H1 (cell line): ENCODE data around the gene USP13. TPM values are rescaled to one million over a fixed set of nuclear protein-coding genes. Genes with fewer than 3 reads are reported as not detected.

Source experiments
- CTCF ChIA-PET: fragments of 300-600 bp; sonication (Branson Sonifier 250); formaldehyde crosslinking; loops from one replicate; lab custom pipeline; 2021; ENCODE audit not compliant: partially characterized antibody; lab: Charles Lee
- POLR2A ChIA-PET: fragments of 300-600 bp; sonication (Branson Sonifier 250); formaldehyde crosslinking; loops from one replicate; lab custom pipeline; 2021; ENCODE audit warnings: inconsistent platforms; ENCODE audit not compliant: partially characterized antibody; lab: Charles Lee
- DNase-seq, 2 experiments: peaks; one replicate each; pipeline versions ENCODE4 v3.0.0 to v3.0.0-alpha.2; 2010 to 2022; ENCODE audit warnings: low spot score in 2 of 2, low read depth in 1 of 2, mixed read lengths in 1 of 2
- FAIRE-seq: peaks from 2 replicates; lab custom pipeline; 2011; peaks lifted over from hg19 to GRCh38; lab: Jason Lieb, UNC
- H2AFZ ChIP-seq: 2 replicates; pipeline ENCODE4 v1.8.1; 2012; ENCODE audit warnings: low read length, inconsistent platforms
- H2AK5ac ChIP-seq: 2 replicates; pipeline ENCODE4 v1.6.1; 2013; ENCODE audit warnings: low read depth, low read length
- H2BK120ac ChIP-seq: replicated peaks from 2 replicates; pipeline ENCODE3; 2013; ENCODE audit warnings: low read depth, low read length, inconsistent platforms
- H2BK12ac ChIP-seq: 2 replicates; pipeline ENCODE4 v1.6.1; 2013; ENCODE audit warnings: low read depth, low read length
- H2BK15ac ChIP-seq: 2 replicates; pipeline ENCODE4 v1.6.1; 2013; ENCODE audit warnings: low read length
- H2BK20ac ChIP-seq: 2 replicates; pipeline ENCODE4 v1.6.1; 2013; ENCODE audit warnings: low read length
- H2BK5ac ChIP-seq: 2 replicates; pipeline ENCODE4 v1.6.1; 2013; ENCODE audit warnings: low read depth, low read length
- H3K14ac ChIP-seq: 2 replicates; pipeline ENCODE4 v1.6.1; 2013; ENCODE audit warnings: inconsistent platforms; ENCODE audit not compliant: insufficient read length
- H3K18ac ChIP-seq: 2 replicates; pipeline ENCODE4 v1.6.1; 2013; ENCODE audit warnings: low read length; ENCODE audit errors: extremely low read depth
- H3K23ac ChIP-seq: 2 replicates; pipeline ENCODE4 v1.6.1; 2013; ENCODE audit warnings: inconsistent platforms; ENCODE audit not compliant: insufficient read length
- H3K23me2 ChIP-seq: 2 replicates; pipeline ENCODE4 v1.6.1; 2013; ENCODE audit warnings: low read depth, low read length
- H3K27ac ChIP-seq: 2 replicates; pipeline ENCODE4 v1.6.1; 2011; ENCODE audit warnings: low read depth, low read length, inconsistent platforms
- H3K27me3 ChIP-seq, 4 experiments: replicated peaks in 1 of 4; 1 replicate in 1 of 4; 2 replicates in 3 of 4; pipeline versions ENCODE4 v1.6.1 to v1.8.1; 2011 to 2013; ENCODE audit warnings: low read length in 3 of 4, mild to moderate bottlenecking in 3 of 4, inconsistent platforms in 2 of 4, mixed read lengths in 2 of 4, moderate library complexity in 1 of 4; ENCODE audit not compliant: control insufficient read depth in 3 of 4, insufficient read depth in 3 of 4; ENCODE audit errors: extremely low read depth in 1 of 4
- H3K36me3 ChIP-seq, 4 experiments: 2 replicates each; pipeline versions ENCODE4 v1.6.1 to v1.8.1; 2011 to 2013; ENCODE audit warnings: mild to moderate bottlenecking in 4 of 4, low read length in 3 of 4, moderate library complexity in 2 of 4, control low read depth in 1 of 4, inconsistent platforms in 1 of 4; ENCODE audit not compliant: insufficient read depth in 4 of 4, control insufficient read depth in 2 of 4
- H3K4ac ChIP-seq: replicated peaks from 2 replicates; pipeline ENCODE3; 2013; ENCODE audit warnings: low read length, low read depth, mixed read lengths, inconsistent platforms; ENCODE audit not compliant: insufficient read length
- H3K4me1 ChIP-seq, 4 experiments: replicated peaks in 1 of 4; 1 replicate in 1 of 4; 2 replicates in 3 of 4; pipeline versions ENCODE4 v1.6.1 to v1.8.1; 2011 to 2013; ENCODE audit warnings: low read length in 3 of 4, inconsistent platforms in 2 of 4, mixed read lengths in 1 of 4; ENCODE audit not compliant: insufficient read depth in 4 of 4, control insufficient read depth in 3 of 4
- H3K4me2 ChIP-seq, 2 experiments: 2 replicates each; pipeline versions ENCODE4 v1.6.1 to v1.8.1; 2011 to 2013; ENCODE audit warnings: low read depth in 2 of 2, low read length in 2 of 2, control low read depth in 1 of 2, inconsistent platforms in 1 of 2, mild to moderate bottlenecking in 1 of 2; ENCODE audit not compliant: insufficient read depth in 1 of 2
- H3K4me3 ChIP-seq, 4 experiments: fragments of 200-600, 300-600 bp in 1 of 4; sonication (generic), shearing (Covaris generic), sonication (Bioruptor Twin) in 1 of 4; 2 replicates each; pipeline versions ENCODE4 v1.5.1 to v1.8.1; 2011 to 2016; ENCODE audit warnings: low read length in 4 of 4, low read depth in 3 of 4, control low read depth in 2 of 4, inconsistent platforms in 2 of 4, mild to moderate bottlenecking in 2 of 4, mixed read lengths in 1 of 4, moderate library complexity in 1 of 4; ENCODE audit not compliant: insufficient read depth in 2 of 4; ENCODE audit errors: extremely low read depth in 1 of 4
- H3K56ac ChIP-seq: replicated peaks from 2 replicates; pipeline ENCODE3; 2013; ENCODE audit warnings: low read depth, mild to moderate bottlenecking, mixed read lengths, low read length, inconsistent platforms; ENCODE audit not compliant: insufficient read length
- H3K79me1 ChIP-seq: 2 replicates; pipeline ENCODE4 v1.6.1; 2013; ENCODE audit warnings: low read depth, low read length, control low read depth
- H3K79me2 ChIP-seq, 2 experiments: 2 replicates each; pipeline versions ENCODE4 v1.6.1 to v1.8.1; 2012 to 2013; ENCODE audit warnings: low read length in 2 of 2, mild to moderate bottlenecking in 2 of 2, inconsistent platforms in 1 of 2; ENCODE audit not compliant: insufficient read depth in 2 of 2, control insufficient read depth in 1 of 2
- H3K9ac ChIP-seq, 4 experiments: replicated peaks in 1 of 4; 1 replicate in 1 of 4; 2 replicates in 3 of 4; pipeline versions ENCODE4 v1.6.1 to v1.8.1; 2011 to 2013; ENCODE audit warnings: low read depth in 3 of 4, low read length in 3 of 4, control low read depth in 2 of 4, mild to moderate bottlenecking in 2 of 4, moderate library complexity in 2 of 4, inconsistent platforms in 1 of 4; ENCODE audit errors: extremely low read depth in 1 of 4
- H3K9me3 ChIP-seq, 2 experiments: 2 replicates each; pipeline versions ENCODE4 v1.6.1 to v1.8.1; 2012 to 2013; ENCODE audit warnings: mild to moderate bottlenecking in 2 of 2, moderate library complexity in 2 of 2, control low read depth in 1 of 2, inconsistent platforms in 1 of 2, low read depth in 1 of 2, low read length in 1 of 2, mixed read lengths in 1 of 2; ENCODE audit not compliant: insufficient read depth in 2 of 2
- H4K20me1 ChIP-seq, 2 experiments: replicated peaks in 1 of 2; 2 replicates each; pipeline versions ENCODE3 to v1.8.1; 2011 to 2013; ENCODE audit warnings: inconsistent platforms in 2 of 2, low read length in 2 of 2, mild to moderate bottlenecking in 1 of 2; ENCODE audit not compliant: insufficient read depth in 2 of 2, control insufficient read depth in 1 of 2
- H4K5ac ChIP-seq: 2 replicates; pipeline ENCODE4 v1.6.1; 2013; ENCODE audit warnings: low read length, low read depth, mixed read lengths, inconsistent platforms; ENCODE audit not compliant: insufficient read length
- H4K8ac ChIP-seq: 2 replicates; pipeline ENCODE4 v1.8.0; 2013; ENCODE audit warnings: mild to moderate bottlenecking, moderate library complexity, low read length, inconsistent platforms; ENCODE audit not compliant: insufficient read depth; ENCODE audit errors: extremely low read depth
- H4K91ac ChIP-seq: replicated peaks from 2 replicates; pipeline ENCODE3; 2013; ENCODE audit warnings: low read length, mixed read lengths, inconsistent platforms; ENCODE audit not compliant: insufficient read length
- BRCA1 ChIP-seq: IDR thresholded peaks from 2 replicates; pipeline ENCODE4 v1.6.1; 2012; ENCODE audit warnings: low read depth, low read length, improper control_type of control experiment
- E2F6 ChIP-seq: IDR thresholded peaks from 2 replicates; pipeline ENCODE4 v1.6.1; 2012; ENCODE audit warnings: inconsistent platforms
- EGR1 ChIP-seq: IDR thresholded peaks from 2 replicates; pipeline ENCODE4 v1.6.1; 2011; ENCODE audit warnings: low read depth, low read length, borderline replicate concordance
- RBBP5 ChIP-seq: IDR thresholded peaks from 2 replicates; pipeline ENCODE4 v1.7.1; 2012; ENCODE audit warnings: low read depth, mild to moderate bottlenecking, inconsistent platforms, low read length, moderate library complexity, borderline replicate concordance
- RXRA ChIP-seq: IDR thresholded peaks from 2 replicates; pipeline ENCODE4 v1.6.1; 2011; ENCODE audit warnings: low read depth, mild to moderate bottlenecking, low read length, moderate library complexity; ENCODE audit not compliant: insufficient read depth
- WGBS, 2 experiments: shearing (Covaris generic) in 1 of 2; methylation state at CpG; one replicate each; pipeline versions ENCODE4 v1.1.6 to v1.1.7; 2013 to 2015; ENCODE audit warnings: low lambda C conversion rate in 2 of 2, mixed read lengths in 2 of 2, inconsistent platforms in 1 of 2, low coverage in 1 of 2, missing lambda C conversion rate in 1 of 2; ENCODE audit not compliant: insufficient replicate concordance in 2 of 2, insufficient coverage in 1 of 2, insufficient read length in 1 of 2; ENCODE audit errors: extremely low coverage in 1 of 2, missing lambda C conversion rate in 1 of 2; 5-methylcytosine and 5-hydroxymethylcytosine counted together
- polyA plus RNA-seq, 7 experiments: library from polyadenylated mRNA; depleted of rRNA in 3 of 7; stranded (reverse) in 5 of 7; unstranded in 2 of 7; fragments of >200 nt in 5 of 7; fragments of 200-250 nt in 2 of 7; gene quantifications; 1 replicate in 5 of 7; 2 replicates in 1 of 7; 4 replicates in 1 of 7; pipeline versions ENCODE4 v1.2.1 to v1.2.3, GENCODE V29; 2011 to 2013; ENCODE audit warnings: missing spikeins in 2 of 7, mixed read lengths in 2 of 7
- total RNA-seq: library from RNA; stranded (reverse); fragmentation: NEBNext Ultra II Directional; extraction: Animal tissue kit (Norgen Biotek cat#: 25700); gene quantifications from 2 replicates; pipeline ENCODE4 v1.2.1, GENCODE V29; 2021

Gene USP13
- total and polyA plus RNA-seq, 2 of the 8 experiments (the other 6 are each of a cell fraction or from before 2014, with no cell fraction given) = 7.9 to 25.9 TPM

DNA sequence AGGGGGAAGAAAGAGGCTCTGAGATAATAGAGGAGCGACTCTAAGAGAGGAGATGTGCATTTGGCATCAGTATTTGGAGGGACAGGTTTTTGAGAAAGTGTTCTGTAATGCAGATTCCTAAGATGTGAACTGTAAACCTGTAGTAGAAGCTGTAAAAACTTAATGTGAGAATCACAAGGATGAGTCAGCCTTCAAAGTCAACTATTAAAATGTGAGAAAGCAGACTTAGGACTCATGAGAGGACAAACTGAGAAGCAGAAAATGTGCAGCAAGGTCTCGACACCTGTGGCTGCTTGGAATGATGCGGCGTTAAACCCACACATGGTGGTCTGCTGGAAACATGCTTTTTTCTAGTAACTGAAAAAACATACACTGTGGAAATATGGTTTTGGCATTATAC is 36.0 kb downstream of the USP13 start:
- ChIA-PET CTCF (no interaction called here), POLR2A (no interaction called here)
- H2AFZ ChIP-seq = no peak overlapping the region
- H2AK5ac ChIP-seq = no peak overlapping the region
- H4K20me1 ChIP-seq = no peaks in the 10 kb centered on the region
- H3K4me2 ChIP-seq = no peak overlapping the region
- H3K9me3 ChIP-seq = no peaks in the 10 kb centered on the region
- whole genome bisulfite sequencing, 2 experiments = 86% methylated on average over 4 of the region's 4 CpGs; no CpG with 5 or more reads in 1 of the 2 experiments
- H4K5ac ChIP-seq = no peak overlapping the region
- H3K79me1 ChIP-seq = peaks cover 2% of the 10 kb centered on the region; the same call in 1 of the 2 replicates
- H4K8ac ChIP-seq = no peak overlapping the region
- no peak overlapping the region for H3K4ac ChIP-seq
- H3K23me2 ChIP-seq = peaks cover 2% of the 10 kb centered on the region; the same call in 1 of the 2 replicates
- no peaks in the 10 kb centered on the region for H3K4me1 ChIP-seq
- H3K56ac ChIP-seq = no peak overlapping the region
- no peak overlapping the region for H2BK15ac ChIP-seq
- H2BK5ac ChIP-seq = no peak overlapping the region
- no peak overlapping the region for H3K14ac ChIP-seq
- no peaks in the 10 kb centered on the region for H3K27me3 ChIP-seq
- DNase-seq (no peak), FAIRE-seq (no peak)
- no peak overlapping the region for H3K23ac ChIP-seq
- no peak overlapping the region for H3K4me3 ChIP-seq
- H2BK20ac ChIP-seq = no peak overlapping the region
- peaks cover 0 to 11% of the 10 kb centered on the region in 2 experiments; a peak in 1 of 4 replicates for H3K79me2 ChIP-seq
- no peak overlapping the region for H3K18ac ChIP-seq
- no peak for TF ChIP-seq EGR1
- no peak for TF ChIP-seq BRCA1
- TF ChIP-seq RBBP5 = no peak
- TF ChIP-seq RXRA = no peak
- TF ChIP-seq E2F6 = no peak
- no peak overlapping the region for H2BK12ac ChIP-seq
- H3K9ac ChIP-seq = no peak overlapping the region
- peaks cover 0 to 6% (median 3%) of the 10 kb centered on the region in 4 experiments; a peak in 3 of 8 replicates for H3K36me3 ChIP-seq
- no peak overlapping the region for H4K91ac ChIP-seq
- no peak overlapping the region for H2BK120ac ChIP-seq
- H3K27ac ChIP-seq = no peak overlapping the region
